NB4 (cell line): ENCODE measurements around the gene TGIF2.

Experiments
- DNase-seq: peaks from one replicate; pipeline ENCODE4 v3.0.0; 2010; ENCODE audit warnings: low read depth
- H3K4me3 ChIP-seq: one replicate; pipeline ENCODE4 v1.5.1; 2011; ENCODE audit warnings: mild to moderate bottlenecking, low read depth, low read length, moderate library complexity
- CTCF ChIP-seq: IDR thresholded peaks from one replicate; pipeline ENCODE4 v1.5.1; 2012; ENCODE audit warnings: low read depth, low read length
- MAX ChIP-seq: IDR thresholded peaks from 2 replicates; pipeline ENCODE4 v1.6.1; 2011; ENCODE audit warnings: low read depth, low read length
- MYC ChIP-seq: IDR thresholded peaks from 2 replicates; pipeline ENCODE4 v1.6.1; 2011; ENCODE audit warnings: low read depth, low read length
- POLR2A ChIP-seq: IDR thresholded peaks from 2 replicates; pipeline ENCODE4 v1.6.1; 2011; ENCODE audit warnings: mild to moderate bottlenecking; ENCODE audit not compliant: insufficient read length; ENCODE audit errors: extremely low read depth

TGIF2 gene

GRCh38 chr20:36546111-36546736 is 27.2 kb upstream of the TGIF2 start:
- TF ChIP-seq POLR2A (no peak), MAX (no peak), MYC (no peak), CTCF (no peak)
- DNase-seq = no peak
- H3K4me3 ChIP-seq = no peak overlapping the region

GRCh38 chr20:36547186-36548005 is 26.0 kb upstream of the TGIF2 start:
- no peak overlapping the region for H3K4me3 ChIP-seq
- DNase-seq = no peak
- TF ChIP-seq POLR2A = no peak
- no peak for TF ChIP-seq CTCF
- TF ChIP-seq MAX = no peak
- no peak for TF ChIP-seq MYC

GRCh38 chr20:36548006-36548315 is 25.4 kb upstream of the TGIF2 start:
- TF ChIP-seq CTCF (peak; percentile 40), MYC (no peak)
- H3K4me3 ChIP-seq = no peak overlapping the region
- peak; percentile 46 for DNase-seq

- H3K4me3 ChIP-seq = no peak overlapping the region
- TF ChIP-seq POLR2A = no peak
- TF ChIP-seq MYC = no peak
- no peak for TF ChIP-seq CTCF
- TF ChIP-seq MAX = no peak
Observed at GRCh38 chr20:36548704-36549627, 24.4 kb upstream of the TGIF2 start.

GRCh38 chr20:36549628-36549941 is 23.8 kb upstream of the TGIF2 start:
- DNase-seq = no peak
- no peak for TF ChIP-seq MYC
- no peak for TF ChIP-seq CTCF
- TF ChIP-seq MAX = no peak
- no peak for TF ChIP-seq POLR2A
- H3K4me3 ChIP-seq = no peak overlapping the region

More at GRCh38 chr20:36548704-36549627, 24.4 kb upstream of the TGIF2 start:
- no peak for DNase-seq
